ENCODE measurements around the gene BAD. TPM values are rescaled to one million over a fixed set of nuclear protein-coding genes. Genes with fewer than 3 reads are reported as not detected.
"Not testable (repeated sequence)": the region's sequence is repeated elsewhere in the genome, so short reads cannot be mapped to it uniquely, and the experiment has no call there.

The BAD gene
- polyA plus RNA-seq, 1 experiment: 36.1 TPM

DNA sequence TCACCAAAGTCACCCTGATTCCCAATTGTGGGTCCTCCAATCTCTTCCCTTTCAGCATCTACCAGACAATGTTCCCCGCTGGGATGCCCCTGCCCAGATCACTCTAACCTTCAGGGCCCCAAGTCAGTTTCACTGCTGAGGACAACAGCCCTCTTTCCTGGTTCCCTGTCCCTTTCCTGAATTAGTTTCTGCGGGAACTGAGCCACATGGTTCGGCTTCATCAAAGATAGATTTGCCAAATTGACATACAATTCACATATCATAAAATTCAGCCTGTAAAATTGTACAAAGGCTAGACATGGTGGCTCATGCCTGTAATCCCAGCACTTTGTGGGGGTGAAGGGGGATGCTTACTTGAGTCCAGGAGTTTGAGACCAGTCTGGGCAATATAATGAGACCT, 43.5 kb upstream of the BAD start:
- POLR2A ChIA-PET: interaction anchor here (1.5 kb wide), 1 partner anchor 10 kb away, joined by 4 read pairs; the partner anchor contains the start of genes PRDX5 and TRMT112
- DNase-seq (ENCODE audit: low read depth, low spot score): no peak
- TF ChIP-seq, protein P1, sequence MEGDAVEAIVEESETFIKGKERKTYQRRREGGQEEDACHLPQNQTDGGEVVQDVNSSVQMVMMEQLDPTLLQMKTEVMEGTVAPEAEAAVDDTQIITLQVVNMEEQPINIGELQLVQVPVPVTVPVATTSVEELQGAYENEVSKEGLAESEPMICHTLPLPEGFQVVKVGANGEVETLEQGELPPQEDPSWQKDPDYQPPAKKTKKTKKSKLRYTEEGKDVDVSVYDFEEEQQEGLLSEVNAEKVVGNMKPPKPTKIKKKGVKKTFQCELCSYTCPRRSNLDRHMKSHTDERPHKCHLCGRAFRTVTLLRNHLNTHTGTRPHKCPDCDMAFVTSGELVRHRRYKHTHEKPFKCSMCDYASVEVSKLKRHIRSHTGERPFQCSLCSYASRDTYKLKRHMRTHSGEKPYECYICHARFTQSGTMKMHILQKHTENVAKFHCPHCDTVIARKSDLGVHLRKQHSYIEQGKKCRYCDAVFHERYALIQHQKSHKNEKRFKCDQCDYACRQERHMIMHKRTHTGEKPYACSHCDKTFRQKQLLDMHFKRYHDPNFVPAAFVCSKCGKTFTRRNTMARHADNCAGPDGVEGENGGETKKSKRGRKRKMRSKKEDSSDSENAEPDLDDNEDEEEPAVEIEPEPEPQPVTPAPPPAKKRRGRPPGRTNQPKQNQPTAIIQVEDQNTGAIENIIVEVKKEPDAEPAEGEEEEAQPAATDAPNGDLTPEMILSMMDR (IDR thresholded peaks at IDR 0.05; ENCODE audit: low read depth, low read length): no peak
- Histone ChIP-seq H3K27ac (ENCODE audit: low read depth, low read length) (no peak overlapping the region), H3K4me3 (ENCODE audit: low read depth, low read length) (no peak overlapping the region), H3K9me3 (ENCODE audit: control insufficient read depth, insufficient read depth, low read length) (no peaks in the 10 kb centered on the region), H3K27me3 (ENCODE audit: control insufficient read depth, insufficient read depth, low read length) (peaks cover 3% of the 10 kb centered on the region)
- CTCF ChIA-PET: no interaction called here

DNA sequence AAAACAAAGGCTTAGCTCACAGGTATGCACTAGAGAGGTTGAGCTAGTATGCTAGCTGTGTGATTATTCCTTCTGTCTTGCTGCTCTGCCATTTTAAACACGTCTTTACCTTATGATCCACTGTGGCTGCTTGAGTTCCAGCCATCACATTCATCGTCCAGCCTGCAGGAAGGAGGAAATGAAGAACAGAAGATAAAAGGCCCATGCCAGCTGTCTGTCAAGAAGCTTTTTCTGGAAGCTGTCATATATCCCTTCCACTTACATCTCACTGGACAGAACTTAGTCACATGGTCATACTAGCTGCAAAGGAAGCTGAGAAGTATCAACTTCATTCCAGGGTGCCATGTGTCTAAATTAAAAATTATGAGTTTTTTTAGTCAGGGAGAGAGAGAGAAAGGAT, 42.9 kb upstream of the BAD start:
- Histone ChIP-seq H3K9me3 (ENCODE audit: control insufficient read depth, insufficient read depth, low read length) (no peaks in the 10 kb centered on the region), H3K4me3 (ENCODE audit: low read depth, low read length) (no peak overlapping the region), H3K27ac (ENCODE audit: low read depth, low read length) (no peak overlapping the region), H3K27me3 (ENCODE audit: control insufficient read depth, insufficient read depth, low read length) (peaks cover 3% of the 10 kb centered on the region)
- ChIA-PET CTCF (interaction anchor here (0.9 to 1.3 kb wide), 3 partner anchors 15 to 28 kb away, joined by 3 to 5 read pairs (median 3); no protein-coding TSS in a partner anchor), POLR2A (interaction anchor here (1.5 kb wide), 1 partner anchor 10 kb away, joined by 4 read pairs; the partner anchor contains the start of genes PRDX5 and TRMT112)
- no peak for DNase-seq (ENCODE audit: low read depth, low spot score)
- TF ChIP-seq, protein P1 (IDR thresholded peaks at IDR 0.05; ENCODE audit: low read depth, low read length): no peak

DNA sequence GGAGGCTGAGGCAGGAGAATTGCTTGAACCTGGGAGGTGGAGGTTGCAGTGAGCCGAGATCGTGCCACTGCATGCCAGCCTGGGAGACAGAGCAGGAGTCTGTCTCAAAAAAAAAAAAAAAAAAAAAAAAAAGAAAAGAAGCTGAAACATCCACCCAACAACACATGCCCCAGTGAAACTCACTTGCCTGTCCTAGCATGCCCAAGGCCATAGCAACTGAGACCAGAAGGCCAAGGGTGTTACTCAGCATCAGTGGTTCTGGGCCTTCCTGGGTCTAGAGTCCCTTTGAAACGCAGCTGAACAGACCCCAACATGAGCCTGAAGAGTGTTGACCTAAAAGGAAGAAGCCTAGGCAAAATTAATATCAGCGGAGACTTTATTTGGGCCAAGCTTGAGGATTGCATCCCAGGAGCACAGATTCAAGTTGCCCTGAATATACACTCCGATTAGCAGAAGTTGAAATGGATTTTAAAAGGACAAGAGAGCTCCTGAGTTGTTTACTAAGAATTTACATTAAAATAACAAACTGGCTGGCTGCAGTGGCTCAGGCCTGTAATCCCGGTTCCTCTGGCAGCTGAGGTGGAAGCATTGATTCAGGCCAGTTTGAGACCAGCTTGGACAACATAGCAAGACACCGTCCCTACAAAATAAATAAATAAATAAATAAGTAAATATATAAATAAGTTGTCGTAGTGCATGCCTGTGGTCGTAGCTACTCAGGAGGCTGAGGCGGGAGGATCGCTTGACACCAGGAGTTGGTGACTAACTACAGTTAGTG, 40.4 kb upstream of the BAD start:
- POLR2A ChIA-PET: interaction anchor here (0.7 kb wide), 1 partner anchor 17 kb away, joined by 4 read pairs; no protein-coding TSS in a partner anchor
- Histone ChIP-seq H3K27me3 (ENCODE audit: control insufficient read depth, insufficient read depth, low read length) (peaks cover 3% of the 10 kb centered on the region), H3K4me3 (ENCODE audit: low read depth, low read length) (no peak overlapping the region), H3K27ac (ENCODE audit: low read depth, low read length) (no peak overlapping the region), H3K9me3 (ENCODE audit: control insufficient read depth, insufficient read depth, low read length) (no peaks in the 10 kb centered on the region)
- DNase-seq (ENCODE audit: low read depth, low spot score): no peak
- TF ChIP-seq, protein P1 (IDR thresholded peaks at IDR 0.05; ENCODE audit: low read depth, low read length): no peak
- CTCF ChIA-PET: interaction anchor here (0.6 to 1.3 kb wide), 4 partner anchors 8 to 1906 kb away, joined by 3 to 12 read pairs (median 4); partner anchors contain the start of gene SCGB1A1

GRCh38 chr11:64323984-64324383, 39.5 kb upstream of the BAD start:
- ChIA-PET CTCF (interaction anchor here (1.0 kb wide), 2 partner anchors 9 to 31 kb away, joined by 3 read pairs; no protein-coding TSS in a partner anchor), POLR2A (interaction anchor here (0.5 kb wide), 1 partner anchor 154 kb away, joined by 3 read pairs; no protein-coding TSS in a partner anchor)
- not testable (repeated sequence) for H3K27ac ChIP-seq (ENCODE audit: low read depth, low read length); DNase-seq (ENCODE audit: low read depth, low spot score); H3K27me3 ChIP-seq (ENCODE audit: control insufficient read depth, insufficient read depth, low read length); H3K9me3 ChIP-seq (ENCODE audit: control insufficient read depth, insufficient read depth, low read length); H3K4me3 ChIP-seq (ENCODE audit: low read depth, low read length)

GRCh38 chr11:64323373-64323772, 38.9 kb upstream of the BAD start:
- DNase-seq (ENCODE audit: low read depth, low spot score): no peak
- Histone ChIP-seq H3K9me3 (ENCODE audit: control insufficient read depth, insufficient read depth, low read length) (no peaks in the 10 kb centered on the region; the same call in 1 of the 2 replicates), H3K27ac (ENCODE audit: low read depth, low read length) (no peak overlapping the region), H3K4me3 (ENCODE audit: low read depth, low read length) (no peak overlapping the region), H3K27me3 (ENCODE audit: control insufficient read depth, insufficient read depth, low read length) (no peaks in the 10 kb centered on the region)
- ChIA-PET CTCF (interaction anchor here (1.0 to 1.4 kb wide), 2 partner anchors 32 to 119 kb away, joined by 3 read pairs; no protein-coding TSS in a partner anchor), POLR2A (interaction anchor here (0.5 kb wide), 1 partner anchor 153 kb away, joined by 3 read pairs; no protein-coding TSS in a partner anchor)
- TF ChIP-seq, protein P1 (IDR thresholded peaks at IDR 0.05; ENCODE audit: low read depth, low read length): no peak

Measured in AG04450 (cell line).